Gastroesophageal sphincter (tissue), 4 donors: ENCODE data around the gene RAPGEF5. TPM values are rescaled to one million over a fixed set of nuclear protein-coding genes. Genes with fewer than 3 reads are reported as not detected.

ENCODE experiments used
- ATAC-seq: fragments of 150-250 bp; one replicate; pipeline ENCODE4 v1.9.1; 2016; ENCODE audit warnings: mild to moderate bottlenecking, moderate library complexity
- H3K27ac ChIP-seq, 4 donors: fragments of 200-600 bp; sonication (generic) in 3 of 4; 1 replicate in 3 of 4; 2 replicates in 1 of 4; pipeline ENCODE4 v1.5.1; 2016 to 2019
- H3K27me3 ChIP-seq: fragments of 200-600 bp; sonication (generic); one replicate; pipeline ENCODE4 v1.5.1; 2019
- H3K36me3 ChIP-seq, 2 donors: fragments of 200-600 bp; sonication (generic); one replicate each; pipeline ENCODE4 v1.5.1; 2019; ENCODE audit warnings: control low read depth in 1 of 2
- H3K4me1 ChIP-seq, 3 donors: fragments of 200-600 bp; sonication (generic); 1 replicate in 2 of 3; 2 replicates in 1 of 3; pipeline ENCODE4 v1.5.1; 2016 to 2019; ENCODE audit warnings: control low read depth in 2 of 3
- H3K4me3 ChIP-seq, 2 donors: fragments of 200-600 bp; sonication (generic); one replicate each; pipeline ENCODE4 v1.5.1; 2019; ENCODE audit warnings: mild to moderate bottlenecking in 1 of 2, moderate library complexity in 1 of 2
- H3K9me3 ChIP-seq, 3 donors: fragments of 200-600 bp; sonication (generic); one replicate each; pipeline ENCODE4 v1.5.1; 2017 to 2019; ENCODE audit warnings: control low read depth in 2 of 3
- EP300 ChIP-seq: sonication (generic); formaldehyde crosslinking; IDR thresholded peaks from one replicate; pipeline ENCODE4 v1.6.1; 2017; ENCODE audit warnings: antibody characterized with exemption, mild to moderate bottlenecking
- POLR2A ChIP-seq, 2 donors: fragments of 450-650 bp; IDR thresholded peaks; one replicate each; pipeline ENCODE4 v1.6.1; 2017; ENCODE audit warnings: antibody characterized with exemption in 2 of 2, mild to moderate bottlenecking in 2 of 2, moderate library complexity in 1 of 2
- POLR2AphosphoS5 ChIP-seq: sonication (generic); formaldehyde crosslinking; IDR thresholded peaks from one replicate; pipeline ENCODE4 v1.6.1; 2017; ENCODE audit warnings: antibody characterized with exemption
- WGBS, 2 donors: methylation state at CpG; one replicate each; pipeline ENCODE4 v1.1.5; 2018; ENCODE audit warnings: low coverage in 1 of 2; 5-methylcytosine and 5-hydroxymethylcytosine counted together
- total RNA-seq, 4 donors: library from RNA; depleted of rRNA; stranded (reverse); fragments of >200 nt; gene quantifications; one replicate each; pipeline ENCODE4 v1.1.0, GENCODE V29; 2016
- TF ChIP-seq, protein P1 (sequence below), 4 experiments: fragments of 200-600 bp in 2 of 4; fragments of 450-650 bp in 2 of 4; sonication (generic) in 1 of 4; IDR thresholded peaks; one replicate each; pipeline ENCODE4 v1.5.1; 2017 to 2019; ENCODE audit warnings: antibody characterized with exemption in 4 of 4, mild to moderate bottlenecking in 2 of 4, moderate library complexity in 2 of 4

RAPGEF5 gene
- total RNA-seq, 4 donors from 2014 or later = 21.5 to 29.8 (median 26.6) TPM

DNA sequence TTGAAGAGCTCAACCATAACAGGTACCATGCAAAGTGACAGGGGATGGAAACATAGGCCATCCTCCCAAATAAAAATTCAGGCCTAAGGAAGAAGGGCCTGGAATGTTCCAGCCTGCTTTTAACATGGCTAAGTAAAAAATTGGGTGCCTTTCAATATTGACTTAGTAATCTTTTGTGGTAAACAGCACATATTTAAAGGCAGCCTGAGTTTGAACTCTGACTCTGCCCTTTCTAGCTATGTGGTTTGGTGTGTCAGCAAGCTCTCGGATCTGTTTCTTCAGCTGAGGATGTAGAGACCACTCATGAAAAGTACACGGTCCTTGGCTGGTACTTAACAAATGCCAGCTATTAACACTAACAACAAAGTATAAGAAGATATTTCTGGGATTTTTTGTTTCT, 219.5 kb downstream of the RAPGEF5 start:
- TF ChIP-seq EP300 (no peak), POLR2A (IDR thresholded peaks at IDR 0.05) (no peak), POLR2AphosphoS5 (no peak)
- TF ChIP-seq, protein P1, sequence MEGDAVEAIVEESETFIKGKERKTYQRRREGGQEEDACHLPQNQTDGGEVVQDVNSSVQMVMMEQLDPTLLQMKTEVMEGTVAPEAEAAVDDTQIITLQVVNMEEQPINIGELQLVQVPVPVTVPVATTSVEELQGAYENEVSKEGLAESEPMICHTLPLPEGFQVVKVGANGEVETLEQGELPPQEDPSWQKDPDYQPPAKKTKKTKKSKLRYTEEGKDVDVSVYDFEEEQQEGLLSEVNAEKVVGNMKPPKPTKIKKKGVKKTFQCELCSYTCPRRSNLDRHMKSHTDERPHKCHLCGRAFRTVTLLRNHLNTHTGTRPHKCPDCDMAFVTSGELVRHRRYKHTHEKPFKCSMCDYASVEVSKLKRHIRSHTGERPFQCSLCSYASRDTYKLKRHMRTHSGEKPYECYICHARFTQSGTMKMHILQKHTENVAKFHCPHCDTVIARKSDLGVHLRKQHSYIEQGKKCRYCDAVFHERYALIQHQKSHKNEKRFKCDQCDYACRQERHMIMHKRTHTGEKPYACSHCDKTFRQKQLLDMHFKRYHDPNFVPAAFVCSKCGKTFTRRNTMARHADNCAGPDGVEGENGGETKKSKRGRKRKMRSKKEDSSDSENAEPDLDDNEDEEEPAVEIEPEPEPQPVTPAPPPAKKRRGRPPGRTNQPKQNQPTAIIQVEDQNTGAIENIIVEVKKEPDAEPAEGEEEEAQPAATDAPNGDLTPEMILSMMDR (IDR thresholded peaks at IDR 0.05) = no peak
- H3K4me1 ChIP-seq = no peaks in the 10 kb centered on the region
- no peak overlapping the region for H3K4me3 ChIP-seq
- no peak overlapping the region for H3K27ac ChIP-seq
- no peaks in the 10 kb centered on the region for H3K27me3 ChIP-seq
- peaks cover 0 to 30% of the 10 kb centered on the region in 2 donors for H3K36me3 ChIP-seq
- no peak for ATAC-seq
- 84 to 90% methylated on average over 2 of the region's 2 CpGs for WGBS, 2 donors
- H3K9me3 ChIP-seq = no peaks in the 10 kb centered on the region

DNA sequence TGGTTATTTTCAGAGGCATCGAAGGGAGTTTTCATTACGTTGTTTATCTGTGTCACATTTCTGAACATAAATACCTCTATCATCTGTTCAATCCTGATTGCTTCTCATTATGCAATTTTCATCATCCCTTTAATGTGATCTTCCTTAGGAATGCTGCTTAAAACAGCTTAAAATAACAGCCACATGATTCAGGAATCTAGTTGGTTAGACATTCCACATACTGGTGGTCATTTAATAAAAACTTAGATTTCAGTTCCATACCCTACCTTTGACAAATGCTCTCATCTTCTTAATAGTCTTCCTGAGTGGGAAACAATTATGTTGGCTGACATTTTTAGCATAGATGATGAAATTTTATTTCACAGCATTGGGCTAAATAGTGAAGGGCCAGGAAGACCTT, 219.9 kb downstream of the RAPGEF5 start:
- WGBS, 2 donors = 79 to 80% methylated on average over 2 of the region's 2 CpGs
- no peak for ATAC-seq
- no peak overlapping the region for H3K27ac ChIP-seq
- no peaks in the 10 kb centered on the region for H3K27me3 ChIP-seq
- no peaks in the 10 kb centered on the region for H3K9me3 ChIP-seq
- no peaks in the 10 kb centered on the region for H3K4me1 ChIP-seq
- no peak overlapping the region for H3K4me3 ChIP-seq
- TF ChIP-seq EP300 = no peak
- TF ChIP-seq POLR2A (IDR thresholded peaks at IDR 0.05) = no peak
- no peak for TF ChIP-seq POLR2AphosphoS5
- H3K36me3 ChIP-seq = peaks cover 0 to 30% of the 10 kb centered on the region in 2 donors

DNA sequence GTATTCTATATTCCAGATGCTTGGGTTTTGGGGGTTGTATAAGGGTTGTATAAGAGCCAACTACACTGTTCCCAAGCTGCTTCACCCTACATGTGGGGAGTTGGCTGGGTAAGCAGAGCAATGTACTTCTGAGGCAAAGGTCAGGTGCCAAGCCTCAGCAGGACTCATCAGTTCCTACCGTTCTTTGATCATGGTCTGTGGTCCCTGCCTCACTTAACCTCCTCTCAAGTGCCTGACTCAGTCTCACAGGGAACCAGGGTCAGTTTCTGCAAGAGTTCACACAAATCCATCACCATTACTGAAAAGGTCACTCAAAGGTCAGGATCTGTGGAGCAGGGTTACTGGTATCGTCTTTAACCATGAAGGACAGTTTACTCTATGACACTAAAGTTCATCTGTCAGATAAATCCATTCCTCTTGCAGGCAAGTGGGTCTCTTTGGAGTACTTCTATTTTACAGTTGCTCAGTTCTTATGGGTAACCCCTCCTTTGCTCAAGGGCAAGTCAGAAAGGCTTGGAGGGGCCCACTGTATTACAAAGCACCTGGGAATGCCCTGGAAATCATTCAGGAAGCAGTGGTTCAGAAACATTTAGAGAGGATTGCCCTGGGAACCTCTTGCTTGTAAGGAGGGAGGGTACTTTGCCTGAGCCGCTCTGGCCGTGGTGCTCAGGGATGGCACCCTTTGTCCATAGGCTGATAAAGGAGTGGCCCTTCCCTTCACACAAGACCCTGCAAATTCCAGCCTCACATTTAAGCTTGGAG, 227.0 kb downstream of the RAPGEF5 start:
- H3K36me3 ChIP-seq = peaks cover 0 to 5% of the 10 kb centered on the region in 2 donors
- no peak overlapping the region for H3K4me3 ChIP-seq
- no peaks in the 10 kb centered on the region for H3K4me1 ChIP-seq
- ATAC-seq = no peak
- no peak for TF ChIP-seq EP300
- TF ChIP-seq, protein P1 (IDR thresholded peaks at IDR 0.05) = no peak
- no peak for TF ChIP-seq POLR2AphosphoS5
- no peak for TF ChIP-seq POLR2A (IDR thresholded peaks at IDR 0.05)
- no peaks in the 10 kb centered on the region for H3K9me3 ChIP-seq
- H3K27ac ChIP-seq = no peak overlapping the region
- H3K27me3 ChIP-seq = no peaks in the 10 kb centered on the region
- WGBS, 2 donors = 72 to 89% methylated on average over 1 to 2 of the region's 4 CpGs

DNA sequence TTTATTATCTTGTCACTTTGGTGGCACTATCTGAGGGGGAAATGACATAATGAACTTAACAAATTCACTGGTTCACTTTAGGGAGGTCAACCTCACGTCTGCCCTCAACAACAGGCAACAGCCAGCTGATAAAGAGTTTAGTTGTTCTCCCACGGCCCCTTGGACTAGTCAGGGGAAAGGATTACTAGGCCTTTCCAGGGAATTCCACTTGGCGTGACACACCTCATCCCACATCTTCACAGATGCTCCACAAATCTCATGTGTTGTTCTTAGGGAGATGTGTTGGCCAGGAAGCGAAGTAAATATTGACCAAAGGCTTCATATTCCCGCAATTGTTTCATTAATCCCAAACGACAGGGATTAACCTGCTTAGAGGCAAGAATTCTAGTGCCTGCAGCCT, 227.8 kb downstream of the RAPGEF5 start:
- TF ChIP-seq EP300 = no peak
- no peak for TF ChIP-seq POLR2AphosphoS5
- TF ChIP-seq, protein P1 (IDR thresholded peaks at IDR 0.05) = no peak
- TF ChIP-seq POLR2A (IDR thresholded peaks at IDR 0.05) = no peak
- ATAC-seq = no peak

DNA sequence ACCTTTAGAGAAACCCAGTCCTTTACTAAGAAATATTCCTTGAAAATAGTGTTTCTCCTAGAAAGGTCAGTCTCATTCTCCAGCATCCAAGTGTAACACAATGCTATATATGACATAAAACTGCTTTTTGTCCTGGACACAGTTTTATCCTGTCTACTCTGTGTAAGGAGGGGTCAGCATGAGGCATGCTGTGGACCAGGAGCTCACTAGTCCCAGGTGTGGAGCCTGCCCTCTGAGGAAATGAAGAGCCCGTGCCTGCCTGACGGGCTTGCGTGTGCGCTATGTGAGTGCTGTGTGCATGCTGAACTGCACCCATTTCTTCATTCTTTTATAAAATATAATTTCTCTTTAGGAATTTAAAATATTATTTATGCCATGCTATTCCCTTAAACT, 228.4 kb downstream of the RAPGEF5 start:
- peaks cover 2% of the 10 kb centered on the region for H3K27me3 ChIP-seq
- H3K36me3 ChIP-seq = peaks cover 0 to 5% of the 10 kb centered on the region in 2 donors
- H3K27ac ChIP-seq = no peak overlapping the region
- H3K4me3 ChIP-seq = no peak overlapping the region
- no peak for TF ChIP-seq EP300
- no peak for TF ChIP-seq POLR2A (IDR thresholded peaks at IDR 0.05)
- no peak for TF ChIP-seq POLR2AphosphoS5
- TF ChIP-seq, protein P1 (IDR thresholded peaks at IDR 0.05) = no peak
- no peak for ATAC-seq
- WGBS, 2 donors = 95% methylated on average over 4 of the region's 4 CpGs; no CpG with 5 or more reads in 1 of the 2 donors
- H3K4me1 ChIP-seq = no peaks in the 10 kb centered on the region
- no peaks in the 10 kb centered on the region for H3K9me3 ChIP-seq

More for the DNA sequence above, 227.8 kb downstream of the RAPGEF5 start:
- Histone ChIP-seq H3K9me3 (no peaks in the 10 kb centered on the region), H3K4me3 (no peak overlapping the region), H3K36me3 (peaks cover 0 to 5% of the 10 kb centered on the region in 2 donors), H3K27ac (no peak overlapping the region), H3K4me1 (no peaks in the 10 kb centered on the region), H3K27me3 (no peaks in the 10 kb centered on the region)
- WGBS, 2 donors = 57 to 70% methylated on average over 2 to 3 of the region's 6 CpGs
